Natural killer cell (primary cell): ENCODE results near the gene C11orf86. TPM values are rescaled to one million over a fixed set of nuclear protein-coding genes. Genes with fewer than 3 reads are reported as not detected.

Source experiments
- ATAC-seq, 3 donors: fragments of 150-1000 bp in 2 of 3; fragments of 200-7000 bp in 1 of 3; cut with Tn5 transposase; 1 replicate in 1 of 3; 2 replicates in 2 of 3; pipeline ENCODE4 v1.10.0; 2021; ENCODE audit warnings: mild to moderate bottlenecking in 2 of 3, moderate library complexity in 2 of 3
- DNase-seq, 2 donors: peaks; one replicate each; pipeline versions ENCODE4 v3.0.0 to v3.0.0-alpha.2; 2013 to 2021; ENCODE audit warnings: mixed read lengths in 1 of 2
- H3K27ac ChIP-seq: one replicate; pipeline ENCODE4 v1.5.1; 2013; ENCODE audit warnings: mild to moderate bottlenecking, low read length
- H3K27me3 ChIP-seq: one replicate; pipeline ENCODE4 v1.6.1; 2013; ENCODE audit warnings: low read length; ENCODE audit not compliant: control insufficient read depth, insufficient read depth
- H3K36me3 ChIP-seq: one replicate; pipeline ENCODE4 v1.6.1; 2013; ENCODE audit warnings: low read length; ENCODE audit not compliant: control insufficient read depth, insufficient read depth
- H3K4me1 ChIP-seq: one replicate; pipeline ENCODE4 v1.6.1; 2013; ENCODE audit warnings: low read length; ENCODE audit not compliant: control insufficient read depth, insufficient read depth
- H3K4me3 ChIP-seq: one replicate; pipeline ENCODE4 v1.5.1; 2013; ENCODE audit warnings: low read length
- H3K9me3 ChIP-seq: one replicate; pipeline ENCODE4 v1.6.1; 2013; ENCODE audit warnings: low read length; ENCODE audit not compliant: control insufficient read depth, insufficient read depth
- H3K27ac Mint-ChIP-seq, 2 donors: one replicate each; pipeline ENCODE4 v1.8.0; 2022; ENCODE audit warnings: mild to moderate bottlenecking in 2 of 2, mixed read lengths in 2 of 2, moderate library complexity in 1 of 2
- H3K27me3 Mint-ChIP-seq, 2 donors: one replicate each; pipeline ENCODE4 v1.8.0; 2022; ENCODE audit warnings: low read depth in 2 of 2, mixed read lengths in 2 of 2
- H3K36me3 Mint-ChIP-seq: one replicate; pipeline ENCODE4 v1.8.0; 2022; ENCODE audit warnings: mixed read lengths
- H3K4me1 Mint-ChIP-seq, 2 donors: one replicate each; pipeline ENCODE4 v1.8.0; 2022; ENCODE audit warnings: mixed read lengths in 2 of 2
- H3K4me3 Mint-ChIP-seq: one replicate; pipeline ENCODE4 v1.8.0; 2022; ENCODE audit warnings: mild to moderate bottlenecking, moderate library complexity, mixed read lengths
- H3K9me3 Mint-ChIP-seq, 2 donors: one replicate each; pipeline ENCODE4 v1.8.0; 2022; ENCODE audit warnings: mixed read lengths in 2 of 2
- CTCF ChIP-seq: fragments of 200-600 bp; IDR thresholded peaks from one replicate; pipeline ENCODE4 v1.8.0; 2022; ENCODE audit warnings: antibody characterized with exemption
- WGBS: methylation state at CpG from one replicate; pipeline ENCODE4 v1.1.7; 2013; ENCODE audit warnings: missing lambda C conversion rate; ENCODE audit not compliant: insufficient coverage; 5-methylcytosine and 5-hydroxymethylcytosine counted together
- intact Hi-C: fragments of 100-400 bp; cut with micrococcal nuclease; formaldehyde crosslinking; loops from one replicate; pipeline ENCODE4 v1.14.2; 2022
- total RNA-seq, 4 donors: library from RNA; stranded (reverse); fragments of 120-200 nt in 1 of 4; gene quantifications; one replicate each; pipeline versions ENCODE4 v1.2.3 to v1.2.4, GENCODE V29; 2013 to 2022

The C11orf86 gene
- total RNA-seq, 3 donors from 2014 or later (not counting 1 experiment from before 2014, with no cell fraction given), result not detected

GRCh38 chr11:66964495-66964894, 10.6 kb upstream of the C11orf86 start:
- Histone ChIP-seq H3K4me3 (no peak overlapping the region), H3K27me3 (no peaks in the 10 kb centered on the region), H3K4me1 (no peaks in the 10 kb centered on the region), H3K36me3 (no peaks in the 10 kb centered on the region), H3K27ac (no peak overlapping the region), H3K9me3 (no peaks in the 10 kb centered on the region)
- peaks cover 8 to 12% of the 10 kb centered on the region in 2 donors for H3K27me3 Mint-ChIP-seq
- H3K9me3 Mint-ChIP-seq, result no peaks in the 10 kb centered on the region
- peaks cover 0 to under 1% of the 10 kb centered on the region in 2 donors for H3K4me1 Mint-ChIP-seq
- intact Hi-C loops, result no loop called here
- H3K36me3 Mint-ChIP-seq, result no peaks in the 10 kb centered on the region
- TF ChIP-seq CTCF, result no peak
- DNase-seq (no peak), ATAC-seq (no peak)
- no peak overlapping the region for H3K4me3 Mint-ChIP-seq
- no peak overlapping the region for H3K27ac Mint-ChIP-seq
- 81% methylated on average over 3 of the region's 3 CpGs for WGBS

- TF ChIP-seq CTCF, result no peak
- Mint-ChIP-seq H3K4me3 (no peak overlapping the region), H3K27ac (no peak overlapping the region)
Observed at GRCh38 chr11:66966351-66966750, 8.8 kb upstream of the C11orf86 start.

GRCh38 chr11:66967670-66968425, 7.3 kb upstream of the C11orf86 start:
- TF ChIP-seq CTCF, result no peak
- H3K27ac ChIP-seq, result no peak overlapping the region
- ATAC-seq (no peak), DNase-seq (no peak)
- no peaks in the 10 kb centered on the region for H3K27me3 ChIP-seq
- no peaks in the 10 kb centered on the region for H3K9me3 Mint-ChIP-seq
- no peak overlapping the region for H3K27ac Mint-ChIP-seq
- 85% methylated on average over 5 of the region's 5 CpGs for WGBS
- peaks cover 3% of the 10 kb centered on the region for H3K4me1 ChIP-seq
- H3K4me3 ChIP-seq, result no peak overlapping the region
- intact Hi-C loops, result no loop called here
- no peaks in the 10 kb centered on the region for H3K4me1 Mint-ChIP-seq
- no peaks in the 10 kb centered on the region for H3K36me3 Mint-ChIP-seq
- H3K4me3 Mint-ChIP-seq, result no peak overlapping the region
- no peaks in the 10 kb centered on the region for H3K9me3 ChIP-seq
- no peaks in the 10 kb centered on the region for H3K36me3 ChIP-seq
- H3K27me3 Mint-ChIP-seq, result peaks cover 13 to 14% of the 10 kb centered on the region in 2 donors

More at GRCh38 chr11:66966351-66966750, 8.8 kb upstream of the C11orf86 start:
- no peaks in the 10 kb centered on the region for H3K27me3 ChIP-seq
- no peak overlapping the region for H3K27ac ChIP-seq
- no peak overlapping the region for H3K4me3 ChIP-seq
- H3K4me1 ChIP-seq, result peaks cover 3% of the 10 kb centered on the region
- peaks cover 14 to 18% of the 10 kb centered on the region in 2 donors for H3K27me3 Mint-ChIP-seq
- no peaks in the 10 kb centered on the region for H3K36me3 Mint-ChIP-seq
- WGBS, result 69% methylated on average over 4 of the region's 5 CpGs
- intact Hi-C loops, result no loop called here
- no peaks in the 10 kb centered on the region for H3K9me3 ChIP-seq
- no peaks in the 10 kb centered on the region for H3K9me3 Mint-ChIP-seq
- DNase-seq (no peak), ATAC-seq (no peak)
- no peaks in the 10 kb centered on the region for H3K4me1 Mint-ChIP-seq
- no peaks in the 10 kb centered on the region for H3K36me3 ChIP-seq
